Upper lobe of right lung (tissue), 1 donor: Measurements from ENCODE around the gene SEMA6B. TPM values are rescaled to one million over a fixed set of nuclear protein-coding genes. Genes with fewer than 3 reads are reported as not detected.

Experiments
- ATAC-seq: fragments of 200-7000 bp; cut with Tn5 transposase; one replicate; pipeline ENCODE4 v1.9.1; 2020; ENCODE audit warnings: mild to moderate bottlenecking, moderate library complexity
- DNase-seq: peaks from one replicate; pipeline ENCODE4 v3.0.0-alpha.2; 2020
- H3K27ac ChIP-seq: fragments of 200-600 bp; one replicate; pipeline ENCODE4 v1.8.0; 2022
- H3K27me3 ChIP-seq: fragments of 200-600 bp; one replicate; pipeline ENCODE4 v1.8.0; 2022; ENCODE audit warnings: mild to moderate bottlenecking
- H3K36me3 ChIP-seq: fragments of 200-600 bp; one replicate; pipeline ENCODE4 v1.8.0; 2022
- H3K4me1 ChIP-seq: fragments of 200-600 bp; one replicate; pipeline ENCODE4 v1.8.0; 2022
- H3K4me3 ChIP-seq: fragments of 200-600 bp; one replicate; pipeline ENCODE4 v1.8.0; 2022; ENCODE audit warnings: mild to moderate bottlenecking
- H3K9me3 ChIP-seq: fragments of 200-600 bp; one replicate; pipeline ENCODE4 v1.8.0; 2022
- intact Hi-C: fragments of 100-400 bp; cut with DNase I; formaldehyde crosslinking; loops from one replicate; pipeline ENCODE4 v1.11.0; 2022
- total RNA-seq: library from RNA; stranded (reverse); fragmentation: NEBNext Ultra II Directional; extraction: Animal tissue kit (Norgen Biotek cat#: 25700); gene quantifications from one replicate; pipeline ENCODE4 v1.2.1, GENCODE V29; 2021
- TF ChIP-seq, protein P1 (sequence below): fragments of 200-600 bp; IDR thresholded peaks from one replicate; pipeline ENCODE4 v1.8.0; 2022; ENCODE audit warnings: antibody characterized with exemption
- donor health status: DM: no; HTN: yes; CAD: no; lungs with severe emphysema.

Gene SEMA6B
- total RNA-seq, 1 donor from 2014 or later, result 20.3 TPM

DNA sequence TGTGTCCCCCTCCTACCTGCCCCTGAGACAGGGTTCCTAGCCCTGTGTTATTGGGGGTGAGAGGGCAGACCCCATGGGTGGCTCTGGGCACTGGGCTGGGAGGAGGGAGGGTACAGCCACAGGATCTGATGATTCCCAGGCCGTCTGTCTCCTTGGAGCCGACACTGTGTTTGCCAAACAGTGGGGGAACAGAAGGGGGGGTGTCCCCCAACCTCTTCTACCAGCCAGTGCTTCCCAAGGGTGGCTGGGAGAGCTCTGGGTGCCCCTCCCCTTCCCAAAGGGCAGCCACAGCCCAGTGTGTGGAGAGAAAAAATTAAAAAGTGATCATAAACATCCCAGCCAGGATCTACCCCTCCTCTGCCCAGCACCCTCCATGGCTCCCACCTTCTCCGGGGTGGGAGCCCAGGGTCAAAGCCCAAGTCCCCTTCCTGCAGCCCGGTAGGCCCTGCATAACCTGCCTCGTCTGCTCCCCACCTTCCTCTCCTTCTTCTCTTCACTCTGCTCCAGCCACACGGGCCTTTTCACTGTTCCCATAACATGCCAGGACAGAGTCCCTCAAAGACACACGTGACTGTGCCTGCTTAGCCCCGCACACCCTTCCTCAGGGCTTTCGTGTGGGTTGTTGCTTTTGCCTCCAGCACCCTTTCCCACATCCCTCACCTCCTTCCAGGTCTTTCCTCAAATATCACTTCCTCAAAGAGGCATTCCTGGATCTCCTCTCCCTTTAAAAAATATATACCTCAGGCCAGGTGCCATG lies 39.8 kb downstream of the SEMA6B start:
- H3K9me3 ChIP-seq, result no peaks in the 10 kb centered on the region
- H3K4me1 ChIP-seq, result no peaks in the 10 kb centered on the region
- DNase-seq, result no peak
- no peak for ATAC-seq
- H3K27me3 ChIP-seq, result no peaks in the 10 kb centered on the region
- no peaks in the 10 kb centered on the region for H3K36me3 ChIP-seq
- TF ChIP-seq, protein P1, sequence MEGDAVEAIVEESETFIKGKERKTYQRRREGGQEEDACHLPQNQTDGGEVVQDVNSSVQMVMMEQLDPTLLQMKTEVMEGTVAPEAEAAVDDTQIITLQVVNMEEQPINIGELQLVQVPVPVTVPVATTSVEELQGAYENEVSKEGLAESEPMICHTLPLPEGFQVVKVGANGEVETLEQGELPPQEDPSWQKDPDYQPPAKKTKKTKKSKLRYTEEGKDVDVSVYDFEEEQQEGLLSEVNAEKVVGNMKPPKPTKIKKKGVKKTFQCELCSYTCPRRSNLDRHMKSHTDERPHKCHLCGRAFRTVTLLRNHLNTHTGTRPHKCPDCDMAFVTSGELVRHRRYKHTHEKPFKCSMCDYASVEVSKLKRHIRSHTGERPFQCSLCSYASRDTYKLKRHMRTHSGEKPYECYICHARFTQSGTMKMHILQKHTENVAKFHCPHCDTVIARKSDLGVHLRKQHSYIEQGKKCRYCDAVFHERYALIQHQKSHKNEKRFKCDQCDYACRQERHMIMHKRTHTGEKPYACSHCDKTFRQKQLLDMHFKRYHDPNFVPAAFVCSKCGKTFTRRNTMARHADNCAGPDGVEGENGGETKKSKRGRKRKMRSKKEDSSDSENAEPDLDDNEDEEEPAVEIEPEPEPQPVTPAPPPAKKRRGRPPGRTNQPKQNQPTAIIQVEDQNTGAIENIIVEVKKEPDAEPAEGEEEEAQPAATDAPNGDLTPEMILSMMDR, result no peak
- H3K27ac ChIP-seq, result no peak overlapping the region
- no peak overlapping the region for H3K4me3 ChIP-seq
- intact Hi-C loops, result no loop called here

DNA sequence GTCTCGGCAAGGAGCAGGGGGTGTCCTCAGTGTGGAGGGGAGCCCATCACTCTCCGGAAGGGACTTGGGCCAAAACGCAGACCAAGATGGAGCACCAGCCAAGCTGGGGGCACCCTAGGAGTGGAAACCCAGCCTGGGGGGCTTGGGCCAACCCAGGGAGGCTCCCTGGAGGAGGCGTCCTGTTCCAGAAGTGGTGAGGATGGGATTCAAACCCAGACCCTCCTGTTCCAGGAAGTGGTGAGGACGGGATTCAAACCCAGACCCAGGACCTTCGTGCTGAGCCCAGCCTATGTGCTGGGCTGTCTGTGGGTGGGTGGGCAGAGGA lies 40.4 kb downstream of the SEMA6B start:
- TF ChIP-seq, protein P1, result no peak
- Histone ChIP-seq H3K36me3 (no peaks in the 10 kb centered on the region), H3K27me3 (no peaks in the 10 kb centered on the region), H3K4me1 (no peaks in the 10 kb centered on the region), H3K27ac (no peak overlapping the region), H3K4me3 (no peak overlapping the region), H3K9me3 (no peaks in the 10 kb centered on the region)
- DNase-seq (no peak), ATAC-seq (no peak)
- intact Hi-C loops, result no loop called here

DNA sequence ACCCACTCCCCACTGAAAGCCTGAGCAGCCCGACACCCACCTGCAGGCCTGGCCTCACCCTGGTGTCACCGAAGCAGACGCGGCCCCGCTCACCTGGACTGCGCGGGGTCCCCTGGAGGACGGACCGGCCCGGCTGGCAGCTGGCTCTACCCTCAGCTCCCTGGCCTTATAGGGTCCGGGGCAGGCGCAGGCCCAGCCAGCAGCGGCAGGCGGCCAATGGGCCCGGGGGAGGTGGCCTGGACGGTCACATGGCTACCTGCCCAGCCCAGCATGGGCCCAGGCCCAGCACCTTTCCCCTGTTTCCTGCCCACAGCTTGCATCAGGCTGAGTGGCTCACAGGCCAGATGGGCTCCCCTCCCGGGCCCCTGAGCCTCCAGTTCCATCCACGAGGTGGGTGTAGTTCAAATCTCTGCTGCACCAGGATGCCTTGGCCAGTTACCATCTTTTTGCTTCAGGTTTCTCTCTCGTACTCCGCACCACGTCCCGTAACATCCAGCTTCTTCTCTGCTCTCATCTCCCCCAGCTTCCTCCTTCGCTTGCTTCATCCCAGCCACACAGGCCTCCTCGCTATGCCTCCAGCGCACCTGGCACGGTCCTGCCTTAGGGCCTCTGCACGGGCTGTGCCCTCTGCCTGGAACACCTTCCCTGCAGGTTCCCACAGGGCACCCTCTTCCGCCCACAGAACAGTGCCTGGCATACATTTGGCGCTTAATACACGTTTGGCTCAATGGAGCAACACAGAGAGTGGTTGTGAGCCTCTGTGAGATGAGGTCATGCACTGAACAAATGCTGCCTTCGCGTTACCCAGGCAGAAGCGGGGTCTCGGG lies 40.9 kb downstream of the SEMA6B start, which contains the start of gene PLIN4:
Gene PLIN4, minus strand, starts transcription at position 142 of the 827 bp plus-strand sequence. CDS start 214 bp downstream, outside the sequence.
- H3K4me1 ChIP-seq, result no peaks in the 10 kb centered on the region
- H3K4me3 ChIP-seq, result no peak within 1 kb of the TSS
- H3K36me3 ChIP-seq, result no peaks in the 10 kb centered on the region
- intact Hi-C loops, result no loop called here
- DNase-seq (no peak), ATAC-seq (peak; percentile 13)
- H3K9me3 ChIP-seq, result no peaks in the 10 kb centered on the region
- H3K27ac ChIP-seq, result no peak within 1 kb of the TSS
- H3K27me3 ChIP-seq, result no peaks in the 10 kb centered on the region
- TF ChIP-seq, protein P1, result no peak

DNA sequence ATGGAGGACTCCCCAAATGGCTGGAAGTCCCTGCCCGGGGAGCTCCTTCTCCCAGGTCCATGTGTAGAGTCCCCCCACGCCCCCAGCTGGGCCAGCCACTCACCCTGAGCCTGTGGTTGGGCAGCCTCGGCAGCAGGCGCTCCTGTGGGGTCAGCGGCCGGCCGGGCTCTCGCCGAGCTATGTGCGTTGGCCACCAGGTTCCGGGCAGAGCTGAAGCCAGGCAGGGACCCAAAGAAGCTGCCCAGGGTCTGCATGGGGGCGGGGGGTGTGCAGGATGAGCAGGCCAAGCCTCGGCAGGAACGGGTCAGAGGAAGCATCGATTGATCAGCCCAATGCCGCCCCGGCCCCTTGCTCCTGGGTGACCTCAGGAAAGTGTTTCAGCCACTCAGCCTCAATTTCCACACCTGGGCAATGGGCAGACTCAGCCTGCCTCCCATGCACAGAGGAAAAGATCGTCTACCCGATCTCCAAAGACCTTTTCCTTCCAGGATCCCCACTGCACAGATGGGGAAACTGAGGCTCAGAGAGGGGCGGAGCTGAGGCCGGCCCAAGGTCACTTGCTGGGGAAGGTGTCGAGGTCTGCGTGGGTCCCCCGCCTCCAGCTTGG lies 41.9 kb downstream of the SEMA6B start:
- Histone ChIP-seq H3K36me3 (no peaks in the 10 kb centered on the region), H3K27ac (no peak overlapping the region), H3K4me3 (no peak overlapping the region), H3K4me1 (no peaks in the 10 kb centered on the region), H3K27me3 (no peaks in the 10 kb centered on the region), H3K9me3 (no peaks in the 10 kb centered on the region)
- intact Hi-C loops, result no loop called here
- no peak for ATAC-seq
- DNase-seq, result no peak
- TF ChIP-seq, protein P1, result no peak

DNA sequence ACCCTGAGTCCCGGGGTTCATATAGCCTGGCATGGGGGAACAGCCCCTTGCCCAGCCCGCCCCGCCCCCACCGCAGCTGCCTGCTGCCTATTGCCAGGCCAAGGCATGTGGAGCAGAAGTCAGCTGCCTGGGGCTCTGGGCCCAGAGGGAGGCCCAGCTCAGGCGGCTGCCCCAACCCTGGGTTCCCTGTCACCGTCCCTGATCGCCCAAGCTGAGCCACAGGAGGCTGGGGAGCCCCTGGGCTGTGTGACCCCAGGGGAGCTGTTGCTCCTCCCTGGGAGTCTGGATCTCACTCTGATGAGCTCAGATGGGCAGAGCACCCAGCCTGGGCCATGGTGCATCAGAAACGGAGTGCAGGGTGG lies 42.6 kb downstream of the SEMA6B start:
- no peak for DNase-seq
- H3K27me3 ChIP-seq, result no peaks in the 10 kb centered on the region
- intact Hi-C loops, result no loop called here
- H3K36me3 ChIP-seq, result no peaks in the 10 kb centered on the region
- H3K4me1 ChIP-seq, result no peaks in the 10 kb centered on the region
- no peak overlapping the region for H3K27ac ChIP-seq
- H3K4me3 ChIP-seq, result no peak overlapping the region
- no peaks in the 10 kb centered on the region for H3K9me3 ChIP-seq
- TF ChIP-seq, protein P1, result no peak
- no peak for ATAC-seq
